ENCODE measurements around the gene CACNA2D2.

Gene CACNA2D2

GRCh38 chr3:50352781-50353180 lies 150.7 kb downstream of the CACNA2D2 start:
- H3K4me3 ChIP-seq (ENCODE audit: low read depth, low read length): no peak overlapping the region
- TF ChIP-seq CTCF (conservative IDR thresholded peaks at IDR 0.05; ENCODE audit: low read depth, low read length): peak; percentile 57
- peak; percentile 48 for DNase-seq (ENCODE audit: low read depth)

- TF ChIP-seq CTCF (conservative IDR thresholded peaks at IDR 0.05; ENCODE audit: low read depth, low read length): no peak
- DNase-seq (ENCODE audit: low read depth): no peak
- H3K4me3 ChIP-seq (ENCODE audit: low read depth, low read length): peak overlapping the region; percentile 99
Observed at GRCh38 chr3:50351323-50351697, 152.1 kb downstream of the CACNA2D2 start.

- DNase-seq (ENCODE audit: low read depth): peak; percentile 92
- H3K4me3 ChIP-seq (ENCODE audit: low read depth, low read length): peak within 1 kb of the TSS; percentile 99
- TF ChIP-seq CTCF (conservative IDR thresholded peaks at IDR 0.05; ENCODE audit: low read depth, low read length): no peak
Observed at GRCh38 chr3:50350527-50351322, 152.7 kb downstream of the CACNA2D2 start, which contains the start of the genes CYB561D2 and NPRL2. Gene CYB561D2, plus strand, starts transcription at chr3:50350862. Its CDS starts 572 bp downstream, at chr3:50351434. Gene NPRL2, minus strand, starts transcription at chr3:50350775. Its CDS starts 123 bp downstream, at chr3:50350652.

- H3K4me3 ChIP-seq (ENCODE audit: low read depth, low read length): peak overlapping the region; percentile 99
- no peak for TF ChIP-seq CTCF (conservative IDR thresholded peaks at IDR 0.05; ENCODE audit: low read depth, low read length)
- no peak for DNase-seq (ENCODE audit: low read depth)
Observed at GRCh38 chr3:50350213-50350526, 153.3 kb downstream of the CACNA2D2 start.

GRCh38 chr3:50347187-50347813 lies 156.1 kb downstream of the CACNA2D2 start:
- TF ChIP-seq CTCF (conservative IDR thresholded peaks at IDR 0.05; ENCODE audit: low read depth, low read length): peak; percentile 72
- DNase-seq (ENCODE audit: low read depth): peak; percentile 81
- no peak overlapping the region for H3K4me3 ChIP-seq (ENCODE audit: low read depth, low read length)

GRCh38 chr3:50345586-50346234 lies 157.7 kb downstream of the CACNA2D2 start, which contains the start of gene ZMYND10:
Gene ZMYND10, minus strand, starts transcription at chr3:50345732. Its CDS starts 153 bp downstream, at chr3:50345579.
- peak; percentile 42 for DNase-seq (ENCODE audit: low read depth)
- no peak for TF ChIP-seq CTCF (conservative IDR thresholded peaks at IDR 0.05; ENCODE audit: low read depth, low read length)
- H3K4me3 ChIP-seq (ENCODE audit: low read depth, low read length): peak within 1 kb of the TSS; percentile 55

Data from choroid plexus epithelial cell (primary cell).